Stimulated activated CD8-positive, alpha-beta memory T cell treated with anti-CD3 and anti-CD28 coated beads, Interleukin-15, amount 100 ng/mL, for 4 hours (primary cell): ENCODE results near the gene DLG2.
"Not testable (repeated sequence)": the region's sequence is repeated elsewhere in the genome, so short reads cannot be mapped to it uniquely, and the experiment has no call there.

Source experiments
- DNase-seq, 2 donors: peaks; one replicate each; pipeline ENCODE4 v3.0.0-alpha.2; 2020; ENCODE audit warnings: low read depth in 2 of 2

DLG2 gene

GRCh38 chr11:84902445-84902844, 724.7 kb downstream of the DLG2 start:
- DNase-seq: no peak

DNA sequence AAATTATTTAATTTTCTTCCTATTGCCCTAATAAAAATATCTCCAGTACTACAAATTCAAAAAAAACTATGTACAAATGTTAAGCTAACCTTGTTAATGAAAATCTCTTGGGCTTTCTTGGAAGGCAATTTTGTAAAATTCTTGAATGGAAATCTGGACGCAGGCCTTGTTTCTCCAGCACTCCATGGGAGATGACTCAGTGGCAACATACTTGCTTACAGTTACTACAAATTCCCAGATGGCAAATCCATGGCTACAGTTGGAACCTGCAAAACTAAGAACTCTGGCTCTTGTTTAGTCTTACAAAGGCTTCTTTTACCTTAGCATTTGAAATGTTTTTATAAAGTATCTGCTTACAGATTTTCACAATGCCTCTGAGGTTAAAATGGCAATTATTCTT, 725.2 kb downstream of the DLG2 start:
- DNase-seq: no peak

DNA sequence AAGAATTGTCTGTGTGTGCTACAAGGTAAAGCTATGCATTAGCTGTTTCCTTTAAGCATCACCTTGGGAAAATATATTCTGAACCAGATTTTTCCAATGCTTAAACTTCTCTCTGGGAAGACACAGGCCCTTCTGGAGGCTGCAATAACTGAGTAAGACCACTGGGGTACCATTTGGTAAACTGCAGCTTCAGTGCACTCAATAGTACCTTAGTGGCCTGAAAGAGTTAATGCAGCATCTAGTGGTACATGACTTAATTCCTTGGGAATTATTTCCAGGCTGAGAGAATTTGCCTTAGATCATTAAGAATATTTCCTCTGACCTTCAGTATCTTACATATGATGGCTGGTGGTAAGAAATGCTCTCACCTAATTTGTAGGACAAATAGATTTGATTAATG, 727.4 kb downstream of the DLG2 start:
- no peak for DNase-seq

DNA sequence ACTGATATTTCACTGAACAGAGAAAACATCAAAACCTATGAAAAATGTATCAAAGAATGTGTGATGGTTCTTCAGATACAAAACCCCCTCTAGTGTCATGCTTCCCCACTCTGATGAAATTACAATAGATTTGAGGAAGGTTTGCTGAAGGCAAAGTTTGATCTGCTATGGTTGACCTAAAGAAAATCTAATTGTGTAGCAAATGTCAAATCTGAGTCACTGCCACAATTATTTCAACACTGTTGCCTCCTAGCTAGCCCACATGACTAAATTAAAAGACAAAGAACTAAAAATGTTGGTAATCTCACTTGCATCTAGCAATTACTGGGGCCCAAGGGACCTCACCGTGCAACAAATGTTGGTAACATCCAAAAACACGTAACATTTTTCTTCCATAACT, 728.0 kb downstream of the DLG2 start:
- no peak for DNase-seq

- DNase-seq: no peak
Observed at GRCh38 chr11:84894666-84895065, 732.5 kb downstream of the DLG2 start.

DNA sequence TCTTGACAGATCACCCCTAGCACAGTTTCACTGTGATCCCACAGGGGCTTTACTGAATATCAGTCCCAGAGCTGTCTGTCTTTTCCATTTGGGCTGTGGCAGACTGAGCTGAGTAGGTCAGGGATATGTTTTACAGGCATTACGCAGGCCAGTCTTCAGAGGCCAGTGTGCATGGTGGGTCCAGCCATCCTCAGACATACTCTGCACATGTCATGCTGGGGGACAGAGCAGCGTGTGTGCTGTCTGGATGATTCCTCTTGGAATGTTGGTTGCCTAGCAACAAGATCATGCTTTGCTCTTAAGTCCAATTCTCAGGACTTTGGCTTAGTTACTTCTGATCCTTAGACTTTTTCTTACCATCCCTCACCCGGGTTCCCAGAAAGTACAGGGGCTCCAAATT, 736.5 kb downstream of the DLG2 start:
- no peak for DNase-seq

DNA sequence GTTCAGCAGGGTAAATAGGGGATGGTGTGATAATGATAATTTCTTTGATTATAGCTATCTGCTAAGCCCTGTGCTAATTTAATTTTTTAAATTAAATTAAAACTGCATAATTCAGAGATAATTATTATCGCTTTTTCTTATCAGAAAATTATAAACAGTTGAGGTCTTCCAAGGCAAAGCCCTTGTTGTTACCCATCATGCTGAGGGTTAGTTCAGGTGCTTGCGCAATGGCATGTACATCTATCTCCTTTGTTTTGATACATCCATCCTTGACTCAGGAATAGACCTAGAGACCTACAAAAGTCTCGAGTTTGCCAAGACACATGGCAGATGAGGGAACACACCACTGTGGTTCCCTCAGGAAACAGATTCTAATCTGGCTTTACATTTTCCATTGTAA, 737.6 kb downstream of the DLG2 start:
- no peak for DNase-seq

DNA sequence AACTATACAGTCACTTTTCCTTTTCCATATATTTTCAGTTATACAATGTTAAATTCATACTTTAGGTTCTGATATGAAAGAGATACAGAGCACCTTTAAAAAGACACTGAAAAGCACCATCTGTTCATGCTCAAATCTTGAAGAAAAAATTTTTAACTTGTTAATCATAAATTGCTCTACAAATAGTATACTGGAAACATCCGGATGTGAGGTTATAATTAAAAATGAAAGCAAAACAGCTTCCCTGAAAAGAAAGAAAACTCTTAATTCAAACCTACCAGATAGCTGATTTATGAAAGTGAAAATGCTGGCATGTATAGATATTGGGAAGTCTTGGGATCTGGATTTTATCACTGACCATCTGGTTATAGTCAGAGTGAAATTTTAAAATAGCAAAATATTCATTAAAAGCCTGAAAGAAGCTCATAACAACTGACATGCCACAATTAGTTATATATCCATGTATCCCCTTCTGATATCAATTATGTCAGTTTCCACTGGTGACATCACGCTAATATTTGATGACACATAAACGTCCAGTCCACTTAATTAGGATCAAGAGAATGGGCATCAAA, 740.0 kb downstream of the DLG2 start:
- DNase-seq: no peak

GRCh38 chr11:84886344-84886743, 740.8 kb downstream of the DLG2 start:
- no peak for DNase-seq

GRCh38 chr11:84884836-84885235, 742.3 kb downstream of the DLG2 start:
- DNase-seq: no peak

- DNase-seq: no peak
Observed at GRCh38 chr11:84882056-84882455, 745.1 kb downstream of the DLG2 start.

- no peak for DNase-seq
Observed at GRCh38 chr11:84871116-84871515, 756.0 kb downstream of the DLG2 start.

- no peak for DNase-seq
Observed at GRCh38 chr11:84870486-84870885, 756.7 kb downstream of the DLG2 start.

- DNase-seq: no peak
Observed at GRCh38 chr11:84866922-84867321, 760.2 kb downstream of the DLG2 start.

GRCh38 chr11:84865791-84866535, 761.2 kb downstream of the DLG2 start:
- no peak for DNase-seq

DNA sequence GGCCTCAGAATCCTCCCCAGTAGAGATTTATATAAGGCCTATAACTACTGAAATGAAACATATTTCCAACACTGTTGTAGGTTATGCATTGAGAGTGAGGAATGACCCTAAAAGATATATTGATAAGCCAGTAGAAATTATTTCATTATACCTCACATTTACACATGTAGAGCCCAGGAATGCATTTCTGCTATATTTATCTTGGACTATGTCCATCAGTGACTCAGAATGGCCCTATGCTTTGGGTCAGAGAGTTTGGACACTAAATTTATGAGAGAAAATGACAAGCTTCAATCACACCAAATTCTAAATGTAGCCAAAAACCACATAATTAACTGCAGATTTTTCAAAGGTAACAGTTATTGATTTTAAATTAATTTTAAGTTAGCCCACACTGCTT, 761.9 kb downstream of the DLG2 start:
- DNase-seq: no peak

- DNase-seq: no peak
Observed at GRCh38 chr11:84857746-84858145, 769.4 kb downstream of the DLG2 start.

DNA sequence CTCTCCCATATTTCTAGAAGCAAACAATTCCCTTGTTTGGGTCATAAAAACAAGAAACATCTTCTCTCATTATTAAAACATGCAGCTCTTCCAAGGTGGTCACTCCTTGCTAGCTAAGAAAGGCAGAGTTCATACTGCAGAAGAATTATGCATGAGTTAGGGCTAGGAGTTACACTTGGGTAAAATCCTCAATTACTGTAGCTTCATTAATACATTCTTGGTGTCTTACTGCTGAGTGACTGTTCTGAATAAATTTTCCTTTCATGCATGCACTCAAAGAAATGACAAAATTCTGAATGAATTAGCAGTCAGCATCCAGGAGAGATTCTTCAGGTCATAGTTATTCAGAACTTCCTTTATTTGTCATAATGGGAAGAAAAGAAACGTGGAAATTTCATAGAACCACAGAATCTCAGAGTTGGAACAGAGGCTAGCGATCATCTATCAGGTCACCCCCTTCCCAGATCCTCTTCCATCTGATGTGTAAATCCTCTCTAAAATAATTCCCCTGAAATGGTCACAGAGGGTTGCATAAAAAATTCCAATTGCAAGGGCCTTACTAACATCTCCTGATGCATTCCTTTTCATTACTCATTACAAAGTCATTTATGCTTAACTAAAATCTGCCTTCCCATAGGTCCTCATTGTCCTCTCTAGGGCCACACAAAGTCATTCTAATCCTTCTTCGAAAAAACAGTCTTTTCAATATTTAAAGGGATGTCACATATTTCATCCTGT, 771.5 kb downstream of the DLG2 start:
- DNase-seq: no peak

GRCh38 chr11:84854498-84854880, 772.7 kb downstream of the DLG2 start:
- DNase-seq: no peak

GRCh38 chr11:84853841-84854497, 773.2 kb downstream of the DLG2 start:
- no peak for DNase-seq

- no peak for DNase-seq
Observed at GRCh38 chr11:84847842-84848241, 779.3 kb downstream of the DLG2 start.

DNA sequence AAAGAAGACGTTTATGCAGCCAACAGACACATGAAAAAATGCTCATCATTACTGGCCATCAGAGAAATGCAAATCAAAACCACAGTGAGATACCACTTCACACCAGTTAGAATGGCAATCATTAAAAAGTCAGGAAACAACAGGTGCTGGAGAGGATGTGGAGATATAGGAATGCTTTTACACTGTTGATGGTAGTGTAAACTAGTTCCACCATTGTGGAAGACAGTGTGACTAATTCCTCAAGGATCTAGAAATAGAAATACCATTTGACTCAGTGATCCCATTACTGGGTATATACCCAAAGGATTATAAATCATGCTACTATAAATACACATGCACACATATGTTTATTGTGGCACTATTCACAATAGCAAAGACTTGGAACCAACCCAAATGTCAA, 786.9 kb downstream of the DLG2 start:
- DNase-seq: not testable (repeated sequence)
